Anterior cingulate cortex (tissue), 58 donors: ENCODE results near the gene MBD5.

Source experiments
- DNase-seq, 58 donors: peaks; one replicate each; lab custom pipeline; 2025; lab: John Stamatoyannopoulos, UW

Gene MBD5

GRCh38 chr2:148106331-148106730 is 85.4 kb downstream of the MBD5 start:
- no peak for DNase-seq

DNA sequence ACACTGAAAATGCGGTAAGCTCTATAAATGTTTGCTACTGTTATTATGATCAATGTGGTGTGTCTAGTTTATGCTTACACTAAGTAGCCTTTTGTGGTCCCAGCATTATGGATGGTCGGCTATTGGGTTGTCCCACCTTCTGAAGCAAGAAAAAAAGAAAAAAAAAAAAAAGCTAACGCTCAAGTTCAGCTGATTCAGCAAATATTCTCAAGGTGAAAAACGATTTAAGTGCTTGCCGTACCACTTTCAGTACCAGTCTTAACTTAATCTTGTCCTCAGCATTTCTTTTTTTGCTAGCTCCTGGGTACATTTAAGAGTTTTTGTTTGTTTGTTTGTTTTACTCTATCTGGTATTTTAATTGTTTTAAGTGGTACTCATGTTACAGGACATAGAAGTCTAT is 87.5 kb downstream of the MBD5 start:
- no peak for DNase-seq

GRCh38 chr2:148110184-148110583 is 89.3 kb downstream of the MBD5 start:
- no peak for DNase-seq

DNA sequence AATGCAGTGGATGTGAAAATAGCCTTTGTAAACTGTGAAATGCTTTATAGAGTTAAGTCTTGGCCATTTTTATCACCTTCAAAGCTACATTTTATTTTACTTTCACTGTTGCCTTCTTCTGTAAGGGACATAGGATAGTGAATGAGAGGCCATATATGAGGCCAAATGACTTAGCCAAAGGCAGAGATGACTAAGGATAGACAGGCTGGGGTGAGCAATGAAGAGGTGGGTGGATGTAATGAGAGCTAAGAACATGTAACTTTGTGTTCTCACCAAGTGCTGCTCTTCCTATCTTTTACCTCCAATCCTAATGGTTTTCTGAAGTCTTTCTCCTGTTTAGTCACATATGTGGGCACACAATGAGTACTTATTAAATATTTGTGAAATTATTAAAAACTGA is 101.9 kb downstream of the MBD5 start:
- no peak for DNase-seq

DNA sequence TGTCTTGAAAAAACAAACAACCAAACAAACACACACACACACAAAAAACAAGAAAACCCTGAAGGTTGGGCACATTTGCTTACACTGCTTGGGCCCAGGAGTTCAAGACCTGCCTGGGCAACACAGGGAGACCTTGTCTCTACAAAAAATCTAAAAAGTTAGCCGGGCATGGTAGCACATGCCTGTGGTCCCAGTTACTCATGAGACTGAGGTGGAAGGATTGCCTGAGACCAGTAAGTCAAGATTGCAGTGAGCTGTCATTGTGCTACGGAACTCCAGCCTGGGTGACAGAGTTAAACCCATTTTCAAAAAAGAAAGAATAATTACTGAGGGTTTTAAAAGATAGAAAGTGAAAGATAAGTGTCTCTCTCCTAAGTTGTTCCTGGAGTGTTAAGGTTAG is 103.4 kb downstream of the MBD5 start:
- DNase-seq, result no peak

GRCh38 chr2:148130581-148130980 is 109.7 kb downstream of the MBD5 start:
- no peak for DNase-seq

- no peak for DNase-seq
Observed at GRCh38 chr2:148132412-148132811, 111.5 kb downstream of the MBD5 start.

- no peak for DNase-seq
Observed at GRCh38 chr2:148135705-148136104, 114.8 kb downstream of the MBD5 start.

- DNase-seq, result no peak
Observed at GRCh38 chr2:148136441-148136840, 115.5 kb downstream of the MBD5 start.

- no peak for DNase-seq
Observed at GRCh38 chr2:148161909-148162435, 141.1 kb downstream of the MBD5 start.

DNA sequence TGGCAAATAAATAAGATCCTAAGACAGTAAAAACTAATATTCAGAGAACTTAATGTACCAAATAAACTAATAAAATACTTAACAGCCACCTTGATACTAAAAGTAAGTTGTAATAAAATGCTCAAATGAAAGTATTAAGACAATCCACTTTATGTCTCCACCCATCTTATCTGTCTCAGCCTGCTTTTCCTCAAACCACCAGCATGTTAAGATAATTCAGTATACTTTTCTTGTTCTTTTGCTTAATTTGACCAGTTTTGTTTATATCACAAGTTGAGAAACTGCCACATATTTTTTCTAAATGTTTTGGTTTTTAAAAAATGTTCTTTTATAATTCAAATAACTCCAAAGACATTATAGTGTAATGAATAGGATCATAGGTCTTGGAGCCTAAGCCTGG is 142.0 kb downstream of the MBD5 start:
- DNase-seq, result no peak

GRCh38 chr2:148165975-148166374 is 145.1 kb downstream of the MBD5 start:
- DNase-seq, result no peak

- no peak for DNase-seq
Observed at GRCh38 chr2:148167241-148167766, 146.4 kb downstream of the MBD5 start.

GRCh38 chr2:148167855-148168254 is 147.0 kb downstream of the MBD5 start:
- no peak for DNase-seq

DNA sequence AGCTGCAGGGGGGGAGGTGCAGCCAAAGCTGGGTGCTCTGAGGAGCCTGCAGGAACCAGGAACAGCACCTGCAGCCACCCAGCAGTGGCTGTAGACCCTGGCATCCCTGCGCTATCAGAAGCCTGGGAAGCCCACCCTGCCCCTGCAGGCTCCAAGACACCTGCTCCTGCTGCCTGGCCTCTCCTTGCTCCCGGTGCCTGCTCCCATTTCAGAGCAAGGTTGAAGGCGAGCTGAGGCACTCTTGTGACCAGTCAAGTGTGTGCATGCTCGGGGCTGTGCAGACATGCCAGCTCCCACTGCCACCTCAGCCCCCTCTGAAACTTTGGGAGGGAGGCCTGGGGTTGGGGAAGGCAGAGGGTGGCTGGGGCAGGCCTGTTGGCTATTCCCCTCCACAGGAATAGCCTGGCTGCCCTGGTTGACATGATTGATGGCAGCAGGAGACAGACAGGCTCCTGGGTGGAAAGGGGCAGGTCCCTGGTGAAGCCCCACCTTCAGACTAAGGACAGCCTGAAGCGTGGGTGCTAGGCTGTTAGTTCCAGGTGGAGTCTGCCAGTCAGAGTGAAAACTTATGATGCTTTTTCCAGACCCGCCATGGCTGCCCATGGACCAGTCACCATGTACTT is 151.4 kb downstream of the MBD5 start:
- DNase-seq, result no peak

DNA sequence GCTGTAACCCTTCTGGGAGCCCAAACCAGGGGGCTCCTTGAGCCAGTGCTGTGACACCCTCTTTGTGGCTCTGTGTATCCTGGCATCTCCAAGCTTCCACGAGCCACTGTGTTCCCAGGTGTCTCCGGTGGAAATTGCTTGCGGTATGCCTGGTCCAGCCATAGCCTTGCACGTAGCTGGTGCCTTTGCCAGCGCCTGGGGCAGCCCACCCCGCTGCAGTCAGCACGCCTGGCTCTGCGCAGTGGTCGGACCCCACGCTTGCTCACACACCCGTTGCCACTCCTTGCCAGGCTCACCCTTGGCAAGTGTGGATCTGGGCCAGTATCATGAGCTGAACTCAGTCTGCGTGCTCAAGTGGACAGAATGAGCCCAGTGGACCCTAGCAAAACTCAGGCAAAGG is 152.3 kb downstream of the MBD5 start:
- no peak for DNase-seq

GRCh38 chr2:148177559-148177958 is 156.7 kb downstream of the MBD5 start:
- no peak for DNase-seq

GRCh38 chr2:148179724-148180123 is 158.8 kb downstream of the MBD5 start:
- no peak for DNase-seq

DNA sequence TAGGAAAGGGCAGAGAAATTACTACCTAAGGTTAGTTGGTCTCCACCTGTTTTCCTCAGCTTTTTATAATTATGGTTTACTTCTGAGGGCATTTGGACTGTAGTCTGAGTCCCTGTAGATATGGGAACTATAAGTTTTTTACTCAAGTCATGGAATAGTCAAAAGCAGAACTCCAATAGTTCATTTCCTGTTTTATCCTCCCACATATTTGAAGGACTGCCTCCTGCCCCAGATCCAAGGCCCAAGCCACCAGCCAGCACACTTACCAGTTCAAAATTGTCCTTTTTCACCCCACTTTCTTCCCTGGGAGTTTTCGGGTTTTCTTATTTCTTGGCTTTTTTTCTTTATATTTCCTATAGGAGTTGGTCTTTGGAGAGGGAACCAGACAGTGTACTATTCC is 164.1 kb downstream of the MBD5 start:
- DNase-seq, result no peak

GRCh38 chr2:148194882-148195281 is 174.0 kb downstream of the MBD5 start:
- no peak for DNase-seq

- DNase-seq, result peak in 9 of 58 donors; percentile 0 to 26 (median 2)
Observed at GRCh38 chr2:148201075-148202004, 180.4 kb downstream of the MBD5 start.
